Keratinocyte (primary cell): Measurements from ENCODE around the gene SERPINA10.

Source experiments
- EZH2 ChIP-seq: IDR thresholded peaks from one replicate; pipeline ENCODE4 v1.6.1; 2012; ENCODE audit warnings: inconsistent platforms, mild to moderate bottlenecking, low read length, moderate library complexity
- TF ChIP-seq, protein P1 (sequence below), 3 experiments: IDR thresholded peaks in 1 of 3; conservative IDR thresholded peaks in 1 of 3; optimal IDR thresholded peaks in 1 of 3; 2 replicates in 2 of 3; 3 replicates in 1 of 3; pipeline versions ENCODE3 to v1.5.1; 2011; ENCODE audit warnings: low read length in 3 of 3, mild to moderate bottlenecking in 3 of 3, moderate library complexity in 2 of 3, control low read depth in 1 of 3, inconsistent platforms in 1 of 3; ENCODE audit not compliant: insufficient read depth in 2 of 3; ENCODE audit errors: extremely low read depth in 1 of 3

DNA sequence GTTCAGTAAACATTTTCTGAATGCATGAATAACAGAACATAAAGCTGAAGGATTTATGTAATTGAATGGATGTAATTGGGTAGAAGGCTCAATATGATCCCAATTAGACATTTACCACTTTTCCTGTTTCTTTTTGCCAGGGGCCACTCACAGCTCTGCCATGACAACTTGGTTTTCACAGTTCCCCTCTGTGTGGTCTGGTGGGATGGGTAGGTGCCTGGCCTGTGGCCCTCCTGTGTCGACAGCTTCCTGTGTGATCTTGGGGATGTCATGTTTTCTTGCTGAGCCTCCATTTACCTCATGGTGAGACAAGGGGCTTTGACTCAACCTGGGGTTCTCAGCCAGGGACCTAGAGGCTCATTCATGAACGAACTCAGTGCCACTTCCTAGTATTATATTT is 12.6 kb upstream of the SERPINA10 start:
- TF ChIP-seq, protein P1, sequence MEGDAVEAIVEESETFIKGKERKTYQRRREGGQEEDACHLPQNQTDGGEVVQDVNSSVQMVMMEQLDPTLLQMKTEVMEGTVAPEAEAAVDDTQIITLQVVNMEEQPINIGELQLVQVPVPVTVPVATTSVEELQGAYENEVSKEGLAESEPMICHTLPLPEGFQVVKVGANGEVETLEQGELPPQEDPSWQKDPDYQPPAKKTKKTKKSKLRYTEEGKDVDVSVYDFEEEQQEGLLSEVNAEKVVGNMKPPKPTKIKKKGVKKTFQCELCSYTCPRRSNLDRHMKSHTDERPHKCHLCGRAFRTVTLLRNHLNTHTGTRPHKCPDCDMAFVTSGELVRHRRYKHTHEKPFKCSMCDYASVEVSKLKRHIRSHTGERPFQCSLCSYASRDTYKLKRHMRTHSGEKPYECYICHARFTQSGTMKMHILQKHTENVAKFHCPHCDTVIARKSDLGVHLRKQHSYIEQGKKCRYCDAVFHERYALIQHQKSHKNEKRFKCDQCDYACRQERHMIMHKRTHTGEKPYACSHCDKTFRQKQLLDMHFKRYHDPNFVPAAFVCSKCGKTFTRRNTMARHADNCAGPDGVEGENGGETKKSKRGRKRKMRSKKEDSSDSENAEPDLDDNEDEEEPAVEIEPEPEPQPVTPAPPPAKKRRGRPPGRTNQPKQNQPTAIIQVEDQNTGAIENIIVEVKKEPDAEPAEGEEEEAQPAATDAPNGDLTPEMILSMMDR (optimal IDR thresholded peaks at IDR 0.05 in 1 of 3, IDR thresholded peaks at IDR 0.05 in 1 of 3, conservative IDR thresholded peaks at IDR 0.05 in 1 of 3; ENCODE audit: extremely low read depth in 1 of 3, insufficient read depth in 2 of 3, low read length in 3 of 3), result no peak
- no peak for TF ChIP-seq EZH2
